GM04503 (cell line): ENCODE data around the gene SLC39A11.

Source experiments
- DNase-seq: peaks from one replicate; pipeline ENCODE4 v3.0.0-alpha.2; 2012; ENCODE audit warnings: low read depth

The SLC39A11 gene

GRCh38 chr17:72747501-72747900 is 345.0 kb downstream of the SLC39A11 start:
- no peak for DNase-seq

GRCh38 chr17:72745241-72745640 is 347.2 kb downstream of the SLC39A11 start:
- no peak for DNase-seq

DNA sequence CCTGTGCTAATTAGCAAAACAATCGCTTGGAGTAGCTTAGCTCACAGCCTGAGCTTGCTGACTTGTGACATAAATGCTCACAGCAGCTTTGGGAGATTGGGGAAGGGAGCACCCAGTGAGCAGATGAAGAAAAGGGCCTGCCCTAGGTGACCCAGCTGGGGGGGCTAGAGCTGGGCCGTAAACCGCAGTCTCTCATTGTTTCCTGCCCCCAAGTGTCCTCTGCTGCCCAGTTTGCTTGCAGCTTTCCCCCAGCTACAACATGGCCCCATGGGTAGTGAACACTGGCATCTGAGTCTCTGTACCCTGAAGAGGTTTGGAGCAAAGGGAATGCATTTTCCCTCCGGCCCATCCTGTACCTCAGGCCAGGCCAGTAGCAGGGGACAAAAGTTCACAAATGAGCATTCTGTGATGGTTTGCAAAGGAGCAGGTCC is 349.4 kb downstream of the SLC39A11 start:
- no peak for DNase-seq

DNA sequence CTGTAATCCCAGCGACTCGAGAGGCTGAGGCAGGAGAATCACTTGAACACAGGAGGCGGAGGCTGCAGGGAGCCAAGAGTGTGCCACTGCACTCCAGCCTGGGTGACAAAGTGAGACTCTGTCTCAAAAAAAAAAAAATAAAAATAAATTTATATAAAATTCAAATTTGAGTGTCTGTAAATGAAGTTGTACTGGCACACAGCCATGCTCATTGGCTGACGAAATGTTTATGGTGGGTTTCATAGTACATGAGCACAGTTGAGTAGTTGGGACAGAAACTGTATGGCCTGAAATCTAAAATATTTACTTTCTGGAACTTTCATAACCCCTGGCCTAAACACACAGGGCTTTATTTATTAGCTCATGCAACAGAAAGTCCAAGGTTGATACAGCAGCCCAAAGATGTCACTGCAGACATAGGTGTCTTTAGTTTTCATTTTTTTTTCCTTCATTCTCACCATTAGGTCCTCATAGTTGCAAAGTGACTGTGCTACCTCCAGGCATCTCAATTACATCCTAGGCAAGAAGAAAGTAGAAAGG is 355.3 kb downstream of the SLC39A11 start:
- DNase-seq = no peak

DNA sequence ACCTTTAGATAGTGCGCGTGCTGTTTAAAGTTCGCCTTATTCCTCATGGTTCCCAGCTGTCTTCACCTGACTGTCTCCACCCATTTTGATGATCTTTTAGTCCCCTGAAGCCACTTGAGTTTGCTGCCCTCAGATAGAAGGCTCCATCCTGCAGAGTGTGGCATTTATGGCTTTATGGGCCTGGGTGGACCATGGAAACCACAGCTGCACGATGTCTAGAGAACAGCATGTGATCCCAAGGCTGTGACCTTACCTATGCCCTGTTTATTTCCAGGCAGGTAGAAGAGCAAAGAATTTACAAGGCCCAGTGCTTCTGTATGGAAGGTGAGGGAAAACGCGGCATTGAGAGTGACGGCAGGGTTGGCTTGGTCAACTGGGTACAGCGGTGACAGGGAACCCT is 356.9 kb downstream of the SLC39A11 start:
- no peak for DNase-seq

- no peak for DNase-seq
These were observed 357.4 kb downstream of the SLC39A11 start for GRCh38 chr17:72735048-72735447.

DNA sequence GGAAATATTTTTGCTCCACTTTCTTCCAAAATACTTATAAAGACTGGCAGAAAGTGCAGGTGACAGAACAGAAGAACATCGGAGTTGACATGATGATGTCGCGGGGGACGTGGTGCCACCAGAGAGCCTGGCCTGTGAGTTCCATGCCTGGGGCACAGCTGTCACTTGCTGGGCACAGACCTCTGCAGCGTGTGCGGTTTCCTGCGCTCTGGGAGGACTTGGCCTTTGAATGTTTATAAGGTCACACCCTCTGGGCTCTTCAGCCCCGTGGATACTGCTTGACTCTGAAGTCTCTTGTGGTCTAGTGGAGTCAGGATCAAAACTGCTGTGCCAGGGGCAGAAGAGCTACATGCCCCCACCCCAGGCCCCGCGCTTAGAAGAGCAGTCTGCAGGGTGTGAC is 357.9 kb downstream of the SLC39A11 start:
- DNase-seq = no peak

DNA sequence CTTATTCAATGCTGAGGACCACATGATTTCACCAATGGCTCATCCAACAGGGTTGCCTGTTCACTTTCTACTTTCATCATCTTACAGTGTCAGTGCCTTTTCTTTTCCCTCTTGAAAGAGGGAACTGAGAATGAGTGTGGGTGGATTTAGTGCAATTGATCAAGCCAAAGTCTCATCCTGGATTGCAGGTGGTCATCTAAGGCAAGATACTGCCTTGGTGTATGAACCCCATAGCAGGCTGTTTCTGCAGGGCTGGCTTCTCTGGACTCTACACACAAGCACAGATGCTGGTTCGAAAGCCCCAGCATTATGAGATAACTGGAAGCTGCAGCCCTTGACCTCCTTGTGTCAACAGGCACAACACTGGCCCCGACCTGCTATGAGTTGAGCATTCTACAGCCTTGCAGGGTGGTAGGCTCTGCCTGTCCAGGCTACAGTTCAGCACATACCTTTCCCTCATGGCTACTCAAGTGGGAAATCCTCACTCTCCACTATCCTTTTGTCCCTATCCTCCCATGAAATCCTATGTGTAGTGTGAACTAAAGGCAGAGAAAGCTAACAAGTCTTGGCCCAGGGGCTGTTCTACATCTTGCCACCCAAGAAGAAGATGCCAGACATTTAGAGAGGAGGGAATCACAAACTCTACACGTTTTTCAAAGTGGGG is 358.7 kb downstream of the SLC39A11 start:
- DNase-seq = no peak

DNA sequence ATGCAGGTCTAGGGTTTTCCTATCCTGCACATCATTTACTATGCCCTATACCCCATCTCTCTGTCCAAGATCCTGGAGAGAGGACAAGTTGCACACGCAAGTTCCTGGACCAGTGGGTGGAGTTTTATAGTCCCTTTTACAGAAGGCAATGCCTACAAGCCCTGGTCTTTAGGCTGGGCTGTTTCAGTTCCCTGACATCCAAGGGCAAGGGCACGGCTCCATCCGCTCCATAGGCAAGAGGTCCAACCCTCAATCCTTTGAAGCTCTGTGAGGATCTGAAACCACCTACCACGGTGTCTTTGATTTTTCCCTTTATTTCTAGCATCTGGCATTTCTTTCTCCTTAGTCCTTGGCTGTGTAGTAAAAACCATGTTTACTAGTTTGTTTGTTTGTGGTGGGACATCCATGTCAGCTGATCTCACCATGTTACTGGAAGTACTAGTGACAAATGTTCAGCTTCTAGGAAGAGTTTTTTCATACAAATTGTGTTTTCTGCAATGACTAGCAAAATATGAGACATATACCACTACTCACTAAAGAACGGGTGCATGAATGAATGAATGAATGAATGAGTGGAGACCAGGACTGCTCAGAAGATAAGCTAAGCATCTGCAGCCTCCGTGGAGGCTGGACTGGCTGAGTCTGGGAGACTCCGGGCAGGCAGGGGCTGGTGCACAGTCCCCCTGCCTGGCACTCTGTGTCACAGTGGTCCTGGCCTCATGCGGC is 359.4 kb downstream of the SLC39A11 start:
- DNase-seq = no peak

GRCh38 chr17:72730077-72730476 is 362.4 kb downstream of the SLC39A11 start:
- DNase-seq = no peak

- DNase-seq = no peak
These were observed 365.6 kb downstream of the SLC39A11 start for GRCh38 chr17:72726936-72727335.

- no peak for DNase-seq
These were observed 366.9 kb downstream of the SLC39A11 start for GRCh38 chr17:72725433-72726068.

GRCh38 chr17:72724267-72724666 is 368.2 kb downstream of the SLC39A11 start:
- no peak for DNase-seq

DNA sequence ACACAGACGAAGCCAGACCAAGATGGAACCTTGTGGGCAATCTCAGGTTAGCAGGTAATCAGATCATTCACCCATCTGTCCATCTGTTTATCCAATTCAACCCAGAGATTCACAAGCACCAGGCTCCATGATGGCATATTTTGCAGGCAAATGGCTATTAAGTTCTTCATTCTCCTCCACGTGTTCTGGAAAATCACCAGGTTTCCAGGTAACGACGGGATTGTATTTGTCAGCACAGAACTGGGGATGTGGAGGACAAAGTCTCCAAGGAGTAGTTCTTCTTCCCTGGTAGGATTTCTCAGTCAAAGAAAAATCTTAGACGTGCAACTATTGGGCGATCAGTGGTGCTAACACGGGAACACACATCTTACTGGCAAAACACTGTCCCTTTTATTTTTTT is 368.8 kb downstream of the SLC39A11 start:
- no peak for DNase-seq

GRCh38 chr17:72720494-72720825 is 372.0 kb downstream of the SLC39A11 start:
- no peak for DNase-seq

- no peak for DNase-seq
These were observed 372.7 kb downstream of the SLC39A11 start for GRCh38 chr17:72719578-72720493.

GRCh38 chr17:72719206-72719577 is 373.3 kb downstream of the SLC39A11 start:
- DNase-seq = no peak

DNA sequence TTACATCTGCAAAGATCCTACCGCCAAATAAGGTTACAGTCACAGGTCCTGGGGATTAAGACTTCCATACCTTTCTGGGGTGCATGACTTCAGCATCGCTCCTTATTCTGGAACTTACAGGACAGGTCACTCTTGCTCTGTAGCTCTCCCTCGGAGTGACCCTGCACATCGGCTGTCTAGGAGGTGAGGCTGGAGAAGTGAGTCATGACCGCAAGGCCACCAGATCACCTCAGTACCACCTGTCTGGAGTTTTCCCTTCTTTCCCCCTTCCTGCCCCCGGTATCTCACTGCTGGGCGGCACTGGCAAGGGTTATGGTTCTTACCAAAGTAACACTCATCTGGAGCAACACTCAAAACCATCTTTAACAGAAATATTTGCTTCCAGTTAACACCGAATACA is 374.8 kb downstream of the SLC39A11 start:
- DNase-seq = no peak

DNA sequence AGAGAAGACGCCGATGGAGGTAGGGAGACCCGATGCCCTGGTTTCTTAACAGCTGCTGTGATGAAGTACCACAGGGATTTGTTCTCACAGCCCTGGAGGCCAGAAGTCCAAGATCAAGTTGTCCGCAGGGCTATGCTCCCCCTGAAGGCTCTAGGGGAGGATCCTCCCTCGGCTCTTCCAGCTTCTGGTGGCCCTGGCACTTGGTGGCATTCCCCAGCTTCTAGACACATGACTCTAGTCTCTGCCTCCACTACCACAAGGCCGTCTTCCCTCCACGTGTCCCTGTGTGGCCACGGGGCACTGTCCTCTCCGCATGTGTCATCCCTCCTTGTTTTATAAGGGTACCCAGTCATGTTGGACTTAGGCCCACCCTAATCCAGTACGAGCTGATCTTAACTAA is 375.2 kb downstream of the SLC39A11 start:
- DNase-seq = no peak

DNA sequence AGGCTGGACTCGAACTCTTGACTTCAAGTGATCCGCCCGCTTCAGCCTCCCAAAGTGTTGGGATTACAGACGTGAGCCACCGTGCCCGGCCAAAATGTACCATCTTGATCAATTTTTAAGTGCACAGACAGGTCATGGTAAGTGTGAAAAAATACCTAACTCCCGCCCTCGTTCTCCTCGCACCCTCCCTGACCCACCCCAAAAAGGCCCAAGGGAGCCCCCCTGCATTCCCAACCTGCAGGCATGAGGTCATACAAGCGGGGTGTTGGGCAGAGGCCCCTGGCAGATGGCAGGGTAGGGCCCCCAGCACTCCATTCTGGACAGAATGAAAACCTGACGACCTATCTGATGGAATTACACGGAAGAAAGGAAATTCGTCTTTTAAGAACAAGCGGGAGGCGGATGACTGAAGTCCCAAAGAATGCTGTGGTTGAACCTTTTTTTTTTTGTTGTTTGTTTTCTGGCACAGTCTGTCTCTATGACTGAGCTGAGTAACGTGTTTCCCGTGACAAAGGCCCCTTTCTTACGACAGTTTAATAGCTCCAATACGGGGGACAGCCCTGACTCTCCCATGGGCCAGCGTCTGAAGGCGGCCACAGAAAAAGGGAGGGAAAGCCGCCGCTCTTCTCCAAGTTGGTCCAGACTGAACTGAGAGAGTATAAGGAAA is 376.4 kb downstream of the SLC39A11 start:
- DNase-seq = peak; percentile 92

GRCh38 chr17:72714357-72714966 is 378.0 kb downstream of the SLC39A11 start:
- DNase-seq = no peak
